IPS-15b (cell line): ENCODE data around the gene FOXN3.

ENCODE experiments used
- H3K27me3 ChIP-seq: one replicate; pipeline ENCODE4 v1.6.1; 2013; ENCODE audit warnings: low read length; ENCODE audit not compliant: control insufficient read depth, insufficient read depth
- H3K36me3 ChIP-seq: one replicate; pipeline ENCODE4 v1.6.1; 2013; ENCODE audit warnings: low read length; ENCODE audit not compliant: control insufficient read depth, insufficient read depth
- H3K4me1 ChIP-seq: one replicate; pipeline ENCODE4 v1.6.1; 2013; ENCODE audit warnings: mild to moderate bottlenecking, low read length; ENCODE audit not compliant: control insufficient read depth, insufficient read depth
- H3K4me3 ChIP-seq: one replicate; pipeline ENCODE4 v1.5.1; 2013; ENCODE audit warnings: low read depth, low read length
- H3K9ac ChIP-seq: one replicate; pipeline ENCODE4 v1.6.1; 2013; ENCODE audit warnings: low read depth, mild to moderate bottlenecking, low read length
- H3K9me3 ChIP-seq: one replicate; pipeline ENCODE4 v1.6.1; 2013; ENCODE audit warnings: mild to moderate bottlenecking, low read length; ENCODE audit not compliant: control insufficient read depth, insufficient read depth

Gene FOXN3

GRCh38 chr14:89429199-89430181 is 12.5 kb upstream of the FOXN3 start:
- Histone ChIP-seq H3K9ac (peak overlapping the region; percentile 54), H3K27me3 (no peaks in the 10 kb centered on the region), H3K4me3 (no peak overlapping the region), H3K9me3 (no peaks in the 10 kb centered on the region), H3K4me1 (peaks cover 19% of the 10 kb centered on the region), H3K36me3 (no peaks in the 10 kb centered on the region)

GRCh38 chr14:89428546-89429198 is 11.6 kb upstream of the FOXN3 start:
- Histone ChIP-seq H3K9me3 (no peaks in the 10 kb centered on the region), H3K4me3 (no peak overlapping the region), H3K4me1 (peaks cover 26% of the 10 kb centered on the region), H3K9ac (peak overlapping the region; percentile 54), H3K36me3 (no peaks in the 10 kb centered on the region), H3K27me3 (no peaks in the 10 kb centered on the region)

- no peak overlapping the region for H3K4me3 ChIP-seq
- H3K4me1 ChIP-seq = peaks cover 28% of the 10 kb centered on the region
- no peaks in the 10 kb centered on the region for H3K27me3 ChIP-seq
- no peak overlapping the region for H3K9ac ChIP-seq
- H3K9me3 ChIP-seq = no peaks in the 10 kb centered on the region
- H3K36me3 ChIP-seq = no peaks in the 10 kb centered on the region
Observed at GRCh38 chr14:89428173-89428523, 11.1 kb upstream of the FOXN3 start.

GRCh38 chr14:89427426-89428172 is 10.6 kb upstream of the FOXN3 start:
- no peaks in the 10 kb centered on the region for H3K36me3 ChIP-seq
- H3K4me1 ChIP-seq = peaks cover 31% of the 10 kb centered on the region
- H3K9ac ChIP-seq = no peak overlapping the region
- H3K4me3 ChIP-seq = no peak overlapping the region
- no peaks in the 10 kb centered on the region for H3K9me3 ChIP-seq
- no peaks in the 10 kb centered on the region for H3K27me3 ChIP-seq

- Histone ChIP-seq H3K27me3 (no peaks in the 10 kb centered on the region), H3K9ac (no peak overlapping the region), H3K4me1 (peaks cover 28% of the 10 kb centered on the region), H3K4me3 (no peak overlapping the region), H3K9me3 (no peaks in the 10 kb centered on the region), H3K36me3 (no peaks in the 10 kb centered on the region)
Observed at GRCh38 chr14:89425931-89426330, 8.9 kb upstream of the FOXN3 start.

- H3K4me3 ChIP-seq = no peak overlapping the region
Observed at GRCh38 chr14:89424241-89424640, 7.2 kb upstream of the FOXN3 start.

GRCh38 chr14:89422952-89423345 is 5.9 kb upstream of the FOXN3 start:
- Histone ChIP-seq H3K36me3 (peaks cover 5% of the 10 kb centered on the region), H3K4me3 (no peak overlapping the region), H3K27me3 (no peaks in the 10 kb centered on the region), H3K4me1 (peaks cover 23% of the 10 kb centered on the region), H3K9ac (no peak overlapping the region), H3K9me3 (no peaks in the 10 kb centered on the region)

More at GRCh38 chr14:89424241-89424640, 7.2 kb upstream of the FOXN3 start:
- Histone ChIP-seq H3K9ac (peak overlapping the region; percentile 5), H3K4me1 (peaks cover 21% of the 10 kb centered on the region), H3K36me3 (peaks cover 3% of the 10 kb centered on the region), H3K27me3 (no peaks in the 10 kb centered on the region), H3K9me3 (no peaks in the 10 kb centered on the region)

- H3K4me1 ChIP-seq = peaks cover 23% of the 10 kb centered on the region
- no peak overlapping the region for H3K4me3 ChIP-seq
- peak overlapping the region; percentile 8 for H3K9ac ChIP-seq
- H3K9me3 ChIP-seq = no peaks in the 10 kb centered on the region
- no peaks in the 10 kb centered on the region for H3K27me3 ChIP-seq
- H3K36me3 ChIP-seq = peaks cover 5% of the 10 kb centered on the region
Observed at GRCh38 chr14:89422181-89422951, 5.3 kb upstream of the FOXN3 start.

GRCh38 chr14:89420502-89420901 is 3.5 kb upstream of the FOXN3 start:
- Histone ChIP-seq H3K4me1 (peaks cover 23% of the 10 kb centered on the region), H3K27me3 (no peaks in the 10 kb centered on the region), H3K4me3 (no peak overlapping the region), H3K36me3 (peaks cover 5% of the 10 kb centered on the region), H3K9ac (no peak overlapping the region), H3K9me3 (no peaks in the 10 kb centered on the region)

- no peaks in the 10 kb centered on the region for H3K9me3 ChIP-seq
- H3K4me1 ChIP-seq = peaks cover 27% of the 10 kb centered on the region
- H3K4me3 ChIP-seq = no peak overlapping the region
- H3K36me3 ChIP-seq = peaks cover 5% of the 10 kb centered on the region
- no peaks in the 10 kb centered on the region for H3K27me3 ChIP-seq
- H3K9ac ChIP-seq = no peak overlapping the region
Observed at GRCh38 chr14:89419973-89420482, 3.0 kb upstream of the FOXN3 start.

GRCh38 chr14:89418976-89419375 is 1.9 kb upstream of the FOXN3 start:
- H3K27me3 ChIP-seq = no peaks in the 10 kb centered on the region
- peaks cover 24% of the 10 kb centered on the region for H3K4me1 ChIP-seq
- no peak overlapping the region for H3K9ac ChIP-seq
- no peak overlapping the region for H3K4me3 ChIP-seq
- H3K9me3 ChIP-seq = no peaks in the 10 kb centered on the region
- H3K36me3 ChIP-seq = peaks cover 5% of the 10 kb centered on the region
